HG03139 (cell line): ENCODE results near the gene MAP3K5.

Experiments used
- ATAC-seq: cut with Tn5 transposase; IDR thresholded peaks from one replicate; pipeline ENCODE4 v1.9.1; 2021; ENCODE audit not compliant: unreplicated experiment

The MAP3K5 gene

DNA sequence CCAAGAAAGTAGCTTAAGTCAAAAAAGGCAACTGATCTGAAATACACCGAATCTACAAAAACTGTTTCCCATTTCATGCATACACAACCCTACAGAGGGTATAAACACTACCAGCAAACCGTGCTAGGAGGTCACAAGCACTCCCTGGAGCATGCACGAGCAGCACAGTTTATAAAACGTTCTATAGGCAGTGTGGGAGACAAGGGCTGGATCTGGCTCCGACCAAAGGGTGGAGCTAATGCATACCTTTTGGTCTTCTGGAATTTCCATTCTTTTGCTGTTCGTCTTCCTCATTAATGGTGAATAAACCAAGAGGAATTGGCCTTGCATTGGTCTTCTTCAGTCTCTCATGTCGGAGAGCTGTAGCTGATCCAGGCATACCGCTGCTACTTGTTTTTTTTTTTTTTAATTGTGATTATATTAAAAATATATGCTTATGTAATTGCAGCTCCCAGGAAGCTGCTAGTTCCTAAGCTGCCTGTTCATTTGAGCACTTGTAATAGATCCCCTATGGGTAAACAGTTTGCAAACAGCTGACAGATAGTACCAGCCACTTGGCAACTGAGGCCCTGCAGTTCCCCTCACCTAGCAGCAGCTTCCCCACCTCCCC is 266.6 kb downstream of the MAP3K5 start:
- no peak for ATAC-seq

DNA sequence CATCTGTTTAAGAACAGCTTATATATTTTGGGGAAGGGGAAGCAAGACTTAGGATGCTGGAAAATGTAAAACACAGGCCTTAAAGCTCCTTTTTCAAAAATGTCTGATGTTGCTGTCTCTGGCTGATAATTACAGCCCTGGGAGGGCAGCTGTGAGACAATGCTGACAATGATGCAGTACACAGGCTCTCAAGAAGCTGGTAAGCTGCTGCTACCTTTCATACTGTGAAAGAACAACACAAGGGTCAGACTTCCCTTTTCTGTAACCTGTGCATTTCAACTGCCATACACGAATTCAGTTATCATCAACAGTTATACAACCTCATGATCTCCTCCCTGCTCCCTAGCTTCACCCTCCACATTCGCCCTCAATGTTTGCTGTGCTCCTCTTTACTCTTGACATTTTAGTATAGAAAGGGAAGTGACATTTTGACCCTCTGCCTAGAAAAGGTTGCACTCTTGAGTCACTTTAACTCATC is 267.3 kb downstream of the MAP3K5 start:
- no peak for ATAC-seq

DNA sequence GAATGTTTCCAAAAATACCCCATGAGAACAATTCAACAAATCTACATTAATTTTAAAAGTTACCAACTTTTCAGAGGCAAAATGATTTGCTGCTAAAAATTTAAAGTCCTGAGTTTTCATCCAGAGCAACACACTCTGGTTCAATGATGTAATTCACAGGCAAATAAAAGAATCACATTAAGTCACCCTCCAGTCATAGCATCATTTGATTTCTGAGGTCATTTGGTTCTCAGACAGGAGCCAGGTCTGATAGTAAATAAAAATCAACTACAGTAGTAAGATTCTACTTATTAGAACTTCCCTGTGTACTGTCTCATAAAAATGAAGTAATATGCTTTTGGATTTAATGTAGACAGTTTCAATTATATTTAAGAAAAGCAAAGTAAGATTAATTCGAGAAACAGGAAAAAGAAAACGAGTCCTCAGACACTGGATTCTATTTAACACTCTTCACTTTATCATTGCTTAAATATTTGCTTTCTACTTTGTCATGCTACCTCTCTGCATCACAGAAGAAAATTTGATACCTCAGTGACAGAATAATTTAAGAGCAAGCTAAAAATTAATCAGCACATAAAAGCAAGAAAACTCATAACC is 267.8 kb downstream of the MAP3K5 start:
- ATAC-seq: no peak

DNA sequence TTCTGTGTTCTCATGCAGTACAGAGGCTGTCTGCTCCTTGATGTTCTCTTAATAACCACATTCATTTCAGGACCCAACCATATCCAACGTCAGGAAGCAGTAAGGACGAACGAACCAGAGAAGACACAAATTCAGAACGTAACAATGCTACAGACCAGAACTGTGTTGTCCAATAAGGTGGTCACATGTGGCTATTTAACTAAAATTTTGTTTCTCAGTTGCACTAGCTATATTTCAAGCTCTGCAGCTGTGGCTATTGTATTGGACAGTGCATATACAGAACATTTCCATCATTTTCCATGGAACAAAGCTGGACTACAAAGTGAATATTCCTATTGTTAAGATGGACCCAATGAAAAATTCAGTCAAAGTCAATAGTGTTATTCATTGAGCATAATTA is 269.1 kb downstream of the MAP3K5 start:
- no peak for ATAC-seq

DNA sequence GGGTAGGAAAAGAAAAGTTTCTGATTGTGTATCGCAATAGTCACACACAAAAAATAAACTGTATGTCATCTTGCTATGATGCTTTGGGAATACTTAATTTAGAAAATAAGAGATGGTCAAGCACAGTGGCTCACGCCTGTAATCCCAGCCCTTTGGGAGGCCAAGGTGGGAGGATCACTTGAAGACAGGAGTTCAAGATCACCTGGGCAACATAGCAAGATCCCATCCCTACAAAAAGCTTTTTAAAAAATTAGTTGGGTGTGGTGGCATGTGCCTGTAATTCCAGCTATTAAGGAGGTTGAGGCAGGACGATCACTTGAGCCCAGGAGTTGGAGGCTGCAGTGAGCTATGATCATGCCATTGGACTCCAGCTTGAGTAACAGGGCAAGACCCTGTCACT is 269.6 kb downstream of the MAP3K5 start:
- ATAC-seq: no peak

DNA sequence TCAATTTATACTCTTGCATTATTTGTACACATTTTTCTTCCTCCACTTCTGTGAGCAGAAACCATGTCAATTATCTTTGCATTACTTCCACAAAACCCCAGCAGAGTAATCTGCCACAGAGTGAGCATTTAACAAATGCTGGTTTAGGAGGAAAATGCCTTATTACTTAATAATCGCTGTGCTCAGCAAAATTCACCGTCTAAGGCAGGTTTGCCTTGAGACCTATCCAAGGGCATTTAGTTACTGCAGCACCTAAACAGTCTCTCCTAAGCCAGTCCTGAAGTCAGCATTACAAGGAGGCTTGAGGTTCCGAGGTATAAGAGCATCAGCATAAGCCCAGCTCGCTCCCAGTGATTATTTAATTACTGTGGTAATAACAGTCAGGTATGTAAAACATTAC is 270.4 kb downstream of the MAP3K5 start:
- ATAC-seq: no peak

DNA sequence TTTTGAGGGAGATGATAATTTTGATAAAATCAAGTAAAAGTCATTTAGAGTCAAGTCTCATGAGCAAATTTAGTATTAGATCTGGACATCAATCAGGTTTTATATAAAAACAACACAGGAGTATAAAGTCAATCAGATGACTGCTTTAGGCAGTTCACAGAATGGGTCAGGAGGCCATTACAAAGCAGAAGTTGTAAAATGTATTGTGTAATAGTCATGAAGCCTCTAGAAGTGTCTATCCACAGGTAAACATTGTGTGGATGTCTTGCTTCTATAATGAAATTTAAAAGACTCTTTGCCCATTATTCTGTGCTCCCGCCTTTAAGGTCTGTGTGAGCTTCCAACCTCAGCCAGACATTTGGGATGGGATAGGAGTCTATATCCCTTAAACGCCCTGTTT is 270.9 kb downstream of the MAP3K5 start:
- no peak for ATAC-seq

DNA sequence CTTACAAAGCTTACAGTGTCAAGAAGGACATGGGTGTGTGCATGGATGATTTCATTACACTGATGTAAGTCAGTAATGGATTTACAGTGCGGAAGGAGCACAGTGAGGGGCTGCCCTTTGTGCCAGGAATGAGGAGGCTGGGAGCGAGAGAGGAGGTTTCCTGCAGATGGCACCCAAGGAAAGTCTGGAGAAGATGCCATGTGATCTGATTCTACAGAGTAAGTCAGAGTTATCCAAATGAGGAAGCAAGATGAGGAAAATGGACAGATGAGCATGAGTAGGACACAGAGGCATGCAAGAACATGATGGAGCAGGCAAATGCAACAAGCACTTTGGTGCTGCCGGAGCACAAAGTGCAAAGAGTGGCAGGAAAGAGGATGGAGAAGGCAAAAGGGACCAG is 271.8 kb downstream of the MAP3K5 start:
- no peak for ATAC-seq

DNA sequence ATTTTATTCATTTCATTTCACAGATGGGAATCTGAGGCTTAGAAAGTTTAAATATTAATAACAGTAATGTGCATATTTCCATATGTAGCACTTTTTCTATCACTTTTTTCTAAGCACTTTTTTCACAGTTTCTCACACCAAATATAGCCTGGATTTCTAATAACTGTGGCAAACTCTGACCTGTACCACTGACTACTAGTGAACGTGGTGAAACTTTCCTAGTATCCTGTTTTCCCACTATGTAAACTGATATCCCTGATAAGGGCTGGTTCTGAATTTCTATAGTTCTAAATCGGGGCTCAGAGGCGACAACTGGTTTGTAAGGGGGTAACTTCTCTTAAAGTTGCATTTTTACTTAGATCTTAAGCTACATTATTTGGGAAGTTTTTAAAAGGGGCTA is 274.7 kb downstream of the MAP3K5 start:
- no peak for ATAC-seq

DNA sequence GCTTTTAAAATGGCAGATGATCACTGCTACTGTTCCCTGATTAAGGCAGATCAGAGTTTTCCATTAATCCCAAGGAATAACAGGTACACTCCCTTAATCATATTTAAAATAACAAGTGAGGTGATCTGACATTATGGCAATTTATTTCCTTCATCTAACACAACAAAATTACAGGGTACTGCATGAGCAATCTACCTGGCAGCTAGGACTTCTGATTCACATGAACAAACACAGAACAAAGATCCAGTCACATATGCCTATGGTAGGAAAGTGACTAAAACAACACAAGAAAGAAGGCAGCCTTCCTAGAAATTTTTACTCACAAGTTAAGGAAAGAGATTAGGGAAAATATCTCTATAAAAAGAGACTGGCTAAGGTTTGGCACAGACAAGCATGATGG is 275.3 kb downstream of the MAP3K5 start:
- no peak for ATAC-seq

DNA sequence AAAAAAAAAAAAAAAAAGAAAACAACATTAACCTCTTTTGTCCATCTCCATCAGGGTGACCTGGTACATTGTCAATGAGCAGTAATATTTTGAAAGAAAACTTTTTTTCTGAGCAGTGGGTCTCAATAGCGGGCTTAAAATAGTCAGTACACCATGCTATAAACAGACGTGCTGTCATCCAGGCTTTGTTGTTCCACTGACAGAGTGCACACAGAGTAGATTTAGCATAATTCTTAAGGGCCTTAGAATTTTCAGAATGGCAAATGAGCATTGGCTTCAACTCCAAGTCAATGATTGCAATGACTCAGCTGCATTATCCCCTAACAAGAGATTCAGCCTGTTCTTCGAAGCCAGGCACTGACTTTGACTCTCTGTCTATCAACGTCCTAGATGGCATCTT is 277.7 kb downstream of the MAP3K5 start:
- no peak for ATAC-seq

DNA sequence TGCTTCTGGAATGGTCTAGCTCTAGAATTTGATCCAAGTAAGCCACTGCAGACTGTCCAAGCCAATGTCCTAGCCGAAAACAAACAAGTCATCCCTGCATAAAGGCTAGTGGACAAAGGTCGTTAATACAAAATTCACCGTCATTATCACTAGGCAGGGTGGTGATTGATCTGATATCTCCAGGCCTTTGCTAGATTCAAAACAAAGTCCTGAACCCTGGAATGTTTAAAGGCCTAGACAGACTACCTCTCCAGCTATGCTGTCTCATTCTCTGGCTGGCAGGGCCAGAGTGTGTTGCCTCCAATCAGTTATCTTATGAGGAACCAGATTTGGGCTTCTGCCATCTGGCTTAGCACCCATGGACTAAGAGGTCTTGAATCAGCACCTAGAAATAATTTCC is 280.4 kb downstream of the MAP3K5 start:
- no peak for ATAC-seq

DNA sequence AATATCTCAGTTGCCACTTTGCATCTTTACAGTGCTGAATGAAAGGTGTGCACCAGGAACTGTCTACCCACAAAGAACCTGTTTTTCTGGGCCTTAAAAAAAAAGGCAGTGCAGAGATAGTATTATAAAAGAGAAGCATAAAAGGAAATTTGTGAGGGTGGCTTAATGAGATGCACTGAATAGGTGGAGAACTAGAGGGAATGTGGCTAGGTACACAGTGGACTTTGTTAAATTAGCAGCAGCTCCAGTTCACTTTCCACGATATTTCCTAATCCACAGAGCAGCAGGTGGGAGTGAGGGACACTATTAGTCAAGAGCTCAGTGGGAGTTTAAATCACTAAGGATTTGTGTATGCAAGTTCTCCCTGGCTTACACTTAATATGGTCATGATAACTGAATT is 280.9 kb downstream of the MAP3K5 start:
- ATAC-seq: no peak

DNA sequence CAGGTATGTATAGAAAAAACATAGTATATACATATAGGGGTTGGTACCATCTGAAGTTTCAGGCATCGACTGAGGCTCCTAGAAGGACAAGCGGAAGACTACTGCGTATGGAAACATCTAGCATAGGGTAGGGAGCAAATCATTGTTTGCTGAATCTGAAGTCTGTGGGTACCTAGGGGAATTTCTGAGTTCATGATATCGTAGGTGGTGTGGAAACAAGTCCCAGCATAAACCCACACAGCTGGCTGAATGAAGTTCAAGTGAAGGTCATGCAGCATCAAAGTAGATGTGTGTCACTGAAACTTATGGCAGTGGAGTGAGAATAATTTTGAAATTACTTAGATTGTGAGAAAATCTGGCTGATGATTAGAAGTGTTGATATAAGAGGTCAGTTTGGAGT is 281.5 kb downstream of the MAP3K5 start:
- ATAC-seq: no peak

DNA sequence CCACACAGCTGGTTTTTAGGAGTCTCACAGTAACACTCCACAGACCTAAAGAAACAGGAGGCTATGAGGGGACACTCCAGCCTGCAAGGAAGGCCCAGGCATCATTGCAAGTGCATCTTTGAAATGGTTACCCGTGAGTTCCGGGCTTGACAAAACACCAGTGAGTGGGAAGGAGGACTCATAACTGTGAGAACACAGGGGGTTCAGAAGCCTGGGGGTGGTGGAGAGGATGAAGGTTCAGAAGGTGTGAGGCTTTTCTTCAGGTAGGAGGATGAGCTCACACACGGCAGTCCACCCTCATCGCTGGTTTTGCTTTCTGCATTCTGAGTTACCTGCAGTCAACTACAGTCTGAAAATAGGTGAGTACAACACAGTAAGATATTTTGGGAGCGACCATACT is 282.0 kb downstream of the MAP3K5 start:
- ATAC-seq: no peak

DNA sequence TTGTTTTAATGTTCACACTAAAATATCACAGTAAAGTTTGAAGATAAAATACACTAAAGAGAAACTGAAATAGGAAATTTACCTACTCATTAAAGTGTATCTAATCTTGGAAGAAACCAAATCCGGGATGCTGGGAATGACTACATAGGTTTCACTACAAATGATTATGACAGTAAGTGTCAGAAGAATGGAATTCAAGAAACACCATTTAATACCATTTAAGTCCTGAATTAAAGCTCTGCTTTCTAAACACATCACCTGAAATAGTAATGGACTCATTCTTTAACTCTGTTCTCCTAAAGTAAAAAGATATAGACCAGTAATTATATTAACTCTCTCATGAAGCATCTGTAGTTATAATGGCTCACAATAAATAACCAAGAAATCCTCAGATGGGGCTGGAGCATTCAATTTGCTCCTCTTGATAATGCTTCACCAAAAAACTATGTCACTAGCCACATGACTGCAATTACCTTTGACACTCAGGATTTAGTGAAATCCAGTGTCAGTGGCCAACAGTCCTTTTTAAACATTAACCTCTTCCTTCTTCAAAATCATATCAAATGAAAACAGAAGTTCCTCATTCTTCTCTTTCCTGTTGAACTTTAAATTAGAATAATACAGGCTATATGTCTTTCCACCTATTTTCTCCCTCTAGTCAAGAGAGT is 283.4 kb downstream of the MAP3K5 start:
- ATAC-seq: no peak
